Fibroblast of pulmonary artery (primary cell): Measurements from ENCODE around the gene IRX4.

ENCODE experiments used
- DNase-seq: peaks from one replicate; pipeline ENCODE4 v3.0.0-alpha.2; 2010; ENCODE audit warnings: low read depth
- H3K4me3 ChIP-seq: replicated peaks from 2 replicates; pipeline ENCODE4 v1.5.1; 2011; ENCODE audit warnings: low read depth, mild to moderate bottlenecking, control low read depth, low read length, moderate library complexity
- TF ChIP-seq, protein P1 (sequence below): IDR thresholded peaks from 2 replicates; pipeline ENCODE4 v1.5.1; 2011; ENCODE audit warnings: mild to moderate bottlenecking, control low read depth, low read length, inconsistent platforms; ENCODE audit errors: missing control alignments

The IRX4 gene

DNA sequence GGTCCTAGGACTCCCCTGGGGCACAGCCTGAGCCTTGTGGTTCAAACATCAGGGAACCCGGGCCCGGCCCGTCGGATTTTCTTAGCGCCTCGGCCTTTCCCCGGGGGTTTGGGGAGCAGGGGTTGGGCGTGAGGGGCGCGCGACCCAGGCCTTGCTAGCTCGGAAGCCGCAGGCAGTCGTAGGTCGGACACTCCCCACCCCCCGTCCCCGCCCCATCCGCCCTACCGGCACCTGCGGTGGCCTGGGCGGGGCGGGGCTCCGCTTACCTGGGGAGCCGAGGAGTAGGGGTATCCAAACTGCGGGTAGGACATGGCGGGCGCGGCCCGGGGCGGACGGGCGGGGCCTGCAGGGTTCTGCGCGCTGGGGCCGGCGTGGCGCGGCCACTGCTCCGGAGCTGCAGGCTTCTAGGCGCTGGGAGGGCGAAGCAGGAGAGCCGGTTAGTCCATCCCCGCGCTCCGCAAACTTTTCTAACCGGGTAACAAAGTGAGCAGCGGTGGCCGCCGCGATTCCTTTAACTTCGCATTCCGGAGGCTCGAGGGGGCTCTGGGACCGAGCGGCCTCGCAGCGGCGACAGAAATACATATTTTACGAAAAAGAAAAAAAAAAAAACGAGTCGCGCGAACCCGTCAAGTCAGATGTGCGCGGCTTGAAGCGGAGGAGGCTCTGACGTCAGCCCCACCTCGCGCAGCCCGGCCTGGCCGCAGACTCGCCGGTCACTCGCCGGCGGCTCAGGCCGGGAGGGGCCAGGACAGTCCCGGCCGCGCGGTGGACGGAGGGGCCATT lies at the start of gene IRX4:
Gene IRX4, minus strand, starts transcription at position 589 of the 783 bp plus-strand sequence. Its CDS starts 278 bp downstream, at position 311.
- TF ChIP-seq, protein P1, sequence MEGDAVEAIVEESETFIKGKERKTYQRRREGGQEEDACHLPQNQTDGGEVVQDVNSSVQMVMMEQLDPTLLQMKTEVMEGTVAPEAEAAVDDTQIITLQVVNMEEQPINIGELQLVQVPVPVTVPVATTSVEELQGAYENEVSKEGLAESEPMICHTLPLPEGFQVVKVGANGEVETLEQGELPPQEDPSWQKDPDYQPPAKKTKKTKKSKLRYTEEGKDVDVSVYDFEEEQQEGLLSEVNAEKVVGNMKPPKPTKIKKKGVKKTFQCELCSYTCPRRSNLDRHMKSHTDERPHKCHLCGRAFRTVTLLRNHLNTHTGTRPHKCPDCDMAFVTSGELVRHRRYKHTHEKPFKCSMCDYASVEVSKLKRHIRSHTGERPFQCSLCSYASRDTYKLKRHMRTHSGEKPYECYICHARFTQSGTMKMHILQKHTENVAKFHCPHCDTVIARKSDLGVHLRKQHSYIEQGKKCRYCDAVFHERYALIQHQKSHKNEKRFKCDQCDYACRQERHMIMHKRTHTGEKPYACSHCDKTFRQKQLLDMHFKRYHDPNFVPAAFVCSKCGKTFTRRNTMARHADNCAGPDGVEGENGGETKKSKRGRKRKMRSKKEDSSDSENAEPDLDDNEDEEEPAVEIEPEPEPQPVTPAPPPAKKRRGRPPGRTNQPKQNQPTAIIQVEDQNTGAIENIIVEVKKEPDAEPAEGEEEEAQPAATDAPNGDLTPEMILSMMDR = no peak
- H3K4me3 ChIP-seq = no peak within 1 kb of the TSS
- peak; percentile 15 for DNase-seq

DNA sequence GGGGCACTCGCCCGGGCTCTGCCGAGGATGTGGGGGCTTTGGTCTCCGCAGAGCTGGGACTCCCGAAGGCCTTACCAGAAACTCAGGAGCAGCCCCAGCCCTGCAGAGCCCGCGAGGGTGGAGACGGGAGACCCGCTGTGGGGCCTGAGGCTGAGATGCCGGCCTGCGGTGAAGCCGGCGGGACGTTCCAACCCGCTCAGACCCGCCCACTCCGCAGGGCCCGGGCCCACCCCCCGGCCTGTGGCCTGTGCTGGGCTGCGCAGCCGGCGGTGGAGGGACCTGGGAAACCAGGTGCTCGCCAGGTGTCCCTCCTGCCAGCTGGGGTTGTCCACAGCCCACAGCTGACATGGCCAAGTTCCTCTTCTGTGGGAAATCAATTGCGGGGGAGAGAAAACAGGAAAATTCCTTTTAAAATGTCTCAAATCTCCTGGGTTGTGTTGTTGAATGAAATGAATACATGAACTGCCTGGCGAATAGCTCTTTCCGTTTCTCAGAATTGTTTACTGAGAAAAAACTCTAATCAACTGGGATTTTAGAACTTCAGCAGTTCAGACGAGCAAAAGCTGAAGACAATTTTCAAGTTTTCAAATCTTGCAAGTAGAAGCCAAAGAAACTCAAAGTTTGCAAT lies 49.0 kb upstream of the IRX4 start:
- TF ChIP-seq, protein P1 = no peak

DNA sequence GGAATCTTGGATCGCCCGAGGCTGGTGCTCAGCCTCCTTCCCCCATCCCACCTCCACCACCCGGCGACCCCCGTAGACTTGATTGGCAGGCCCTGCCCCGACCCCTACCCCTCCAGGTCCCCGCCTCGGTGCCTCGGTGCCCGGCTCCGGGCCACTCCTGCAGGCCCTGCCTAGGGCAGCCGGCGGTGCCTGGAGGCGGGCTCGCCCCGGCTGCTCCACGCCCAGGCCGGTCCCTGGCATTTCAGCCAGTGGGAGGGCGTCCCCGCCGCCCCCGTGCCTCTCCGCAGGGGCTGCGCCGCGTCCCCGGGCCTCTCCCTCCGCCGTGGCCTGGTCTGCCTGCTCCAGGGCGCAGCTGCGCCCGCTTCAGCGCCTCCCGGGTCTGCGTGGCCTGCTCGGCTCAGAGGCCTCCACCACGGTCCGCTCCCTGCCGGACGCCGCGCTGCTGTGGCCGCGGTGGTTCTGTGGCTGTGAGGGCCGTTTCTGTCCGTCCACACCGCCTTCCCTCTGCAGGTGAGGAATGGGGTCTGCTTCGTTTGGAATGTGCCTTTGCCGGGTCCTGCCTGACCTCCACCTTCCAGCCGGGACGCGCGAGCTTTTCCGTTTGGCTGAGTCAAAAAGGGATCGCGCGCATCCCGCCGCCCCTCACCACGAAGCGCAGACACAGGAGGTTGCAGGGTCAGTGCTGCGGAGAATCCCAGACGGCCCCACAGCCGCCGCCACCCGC lies 48.3 kb upstream of the IRX4 start:
- DNase-seq = no peak
- TF ChIP-seq, protein P1 = no peak
- no peak overlapping the region for H3K4me3 ChIP-seq

More for the DNA sequence above, 49.0 kb upstream of the IRX4 start:
- H3K4me3 ChIP-seq = no peak overlapping the region
- no peak for DNase-seq

DNA sequence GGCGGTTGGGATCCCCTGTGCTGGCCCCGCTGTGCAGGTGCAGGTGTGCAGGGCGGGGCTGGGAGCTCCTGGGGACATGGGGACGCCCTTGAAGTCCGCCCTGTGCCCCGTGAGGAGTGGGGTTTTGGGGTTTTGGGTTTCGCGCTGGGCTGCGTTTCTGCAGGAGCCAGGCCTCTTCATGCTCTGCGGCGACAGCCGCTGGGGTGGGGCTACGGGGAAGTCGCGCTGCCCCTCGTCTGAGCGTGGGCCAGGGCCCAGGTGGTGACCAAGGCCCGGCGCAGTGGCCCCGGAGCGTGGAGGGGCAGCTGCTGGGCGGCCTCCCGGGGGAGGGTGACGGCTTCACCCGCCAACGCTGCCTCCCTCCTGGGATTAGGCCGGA lies 47.8 kb upstream of the IRX4 start:
- DNase-seq = no peak
- H3K4me3 ChIP-seq = no peak overlapping the region
- TF ChIP-seq, protein P1 = no peak

DNA sequence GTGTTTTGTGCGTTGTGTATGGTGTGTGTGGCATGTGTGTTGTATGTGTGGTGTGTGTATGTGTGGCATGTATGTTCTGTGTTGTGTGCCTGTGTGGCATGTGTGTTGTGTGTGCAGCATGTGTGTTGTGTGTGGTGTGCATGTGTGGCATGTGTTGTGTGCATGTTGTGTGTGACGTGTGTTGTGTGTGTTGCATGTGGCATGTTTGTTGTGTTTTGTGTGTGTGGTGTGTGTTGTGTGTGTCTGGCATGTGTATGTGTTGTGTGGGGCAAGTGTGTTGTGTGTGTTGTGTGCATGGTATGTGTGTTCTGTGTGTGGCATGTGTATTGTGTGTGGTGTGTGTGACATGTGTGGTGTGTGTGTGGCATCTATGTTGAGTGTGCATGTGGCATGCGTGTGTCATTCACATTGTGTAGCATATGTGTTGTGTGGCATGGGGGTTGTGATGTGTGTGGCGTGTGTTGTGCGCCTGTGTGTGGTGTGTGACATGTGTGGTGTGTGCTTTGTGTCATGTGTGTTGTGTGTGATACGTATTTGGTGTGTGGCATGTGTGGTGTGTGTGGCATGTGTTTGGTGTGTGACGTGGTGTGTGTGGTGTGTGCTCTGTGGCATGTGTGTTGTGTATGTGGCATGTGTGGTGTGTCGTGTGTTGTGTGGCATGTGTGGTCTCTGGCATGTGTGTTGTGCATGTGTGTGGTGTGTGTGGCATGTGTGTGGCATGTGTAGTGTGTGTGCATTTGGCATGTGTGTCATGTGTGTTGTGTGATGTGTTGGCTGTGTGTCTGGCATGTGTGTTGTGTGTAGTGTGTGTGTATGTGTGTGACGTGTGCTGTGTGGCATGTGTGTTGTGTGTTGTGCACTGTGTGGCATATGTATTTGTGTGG lies 46.6 kb upstream of the IRX4 start:
- no peak overlapping the region for H3K4me3 ChIP-seq
- DNase-seq = no peak
- TF ChIP-seq, protein P1 = no peak
